Thyroid gland (tissue), 4 donors: Measurements from ENCODE around the gene MRPS26.

Source experiments
- CTCF ChIP-seq, 6 experiments: fragments of 200-600 bp in 3 of 6; fragments of 450-650 bp in 3 of 6; sonication (generic) in 3 of 6; IDR thresholded peaks; one replicate each; pipeline ENCODE4 v1.5.1; 2016 to 2019; ENCODE audit warnings: antibody characterized with exemption in 6 of 6, mild to moderate bottlenecking in 2 of 6, inconsistent platforms in 1 of 6, moderate library complexity in 1 of 6
- POLR2A ChIP-seq, 2 donors: fragments of 450-650 bp; IDR thresholded peaks; one replicate each; pipeline ENCODE4 v1.6.1; 2017; ENCODE audit warnings: antibody characterized with exemption in 2 of 2, mild to moderate bottlenecking in 2 of 2, moderate library complexity in 1 of 2

- TF ChIP-seq POLR2A (IDR thresholded peaks at IDR 0.05) (no peak), CTCF (IDR thresholded peaks at IDR 0.05) (no peak)
Measured at GRCh38 chr20:3014179-3014578, 31.7 kb upstream of the MRPS26 start.
